GM12878 (cell line): ENCODE measurements around the gene SLC25A41. TPM values are rescaled to one million over a fixed set of nuclear protein-coding genes. Genes with fewer than 3 reads are reported as not detected.

Source experiments
- ATAC-seq: fragments of 200-7000 bp; cut with Tn5 transposase; 3 replicates; pipeline ENCODE4 v1.9.1; 2020; ENCODE audit warnings: mild to moderate bottlenecking, moderate library complexity
- BruUV-seq: library from RNA; stranded (reverse); fragments of 400-500 nt; replicated peaks from 2 replicates; lab custom pipeline; 2021; lab: Mats Ljungman, UMichigan
- CTCF ChIA-PET: fragments of 300-600 bp; sonication (Branson Sonifier 250); formaldehyde crosslinking; extraction: SDS; loops from one replicate; lab custom pipeline; 2021; ENCODE audit warnings: inconsistent platforms; lab: Yijun Ruan, JAX
- POLR2A ChIA-PET: fragments of 350-600 bp; formaldehyde crosslinking; extraction: SDS; loops from one replicate; lab custom pipeline; 2021; ENCODE audit warnings: inconsistent platforms; lab: Charles Lee
- RAD21 ChIA-PET: fragments of 300-600 bp; sonication (Branson Sonifier 250); formaldehyde crosslinking; loops from one replicate; lab custom pipeline; 2023; ENCODE audit warnings: antibody characterized with exemption; ENCODE audit not compliant: unreplicated experiment; lab: Charles Lee
- SMC1A ChIA-PET: fragments of 300-600 bp; sonication (Branson Sonifier 250); formaldehyde crosslinking; loops from one replicate; lab custom pipeline; 2023; ENCODE audit not compliant: unreplicated experiment, uncharacterized antibody; lab: Charles Lee
- DNase-seq: peaks from one replicate; pipeline ENCODE4 v3.0.0-alpha.2; 2011; ENCODE audit warnings: low read depth, low spot score
- FAIRE-seq: peaks from 3 replicates; lab custom pipeline; 2011; peaks lifted over from hg19 to GRCh38; lab: Jason Lieb, UNC
- H2AFZ ChIP-seq: 2 replicates; pipeline ENCODE4 v1.6.0; 2011; ENCODE audit warnings: low read depth, low read length, control low read depth; ENCODE audit not compliant: control insufficient read depth
- H3K27ac ChIP-seq: 2 replicates; pipeline ENCODE4 v1.5.1; 2011; ENCODE audit warnings: control low read depth; ENCODE audit not compliant: control insufficient read depth, insufficient read depth
- H3K27me3 ChIP-seq, 2 experiments: replicated peaks in 1 of 2; 2 replicates each; pipeline versions ENCODE4 v1.6.0 to v1.6.1; 2011; ENCODE audit warnings: low read length in 1 of 2; ENCODE audit not compliant: control insufficient read depth in 2 of 2, insufficient read depth in 2 of 2
- H3K36me3 ChIP-seq, 2 experiments: 2 replicates each; pipeline ENCODE4 v1.5.1; 2011; ENCODE audit warnings: low read length in 1 of 2; ENCODE audit not compliant: control insufficient read depth in 2 of 2, insufficient read depth in 2 of 2
- H3K4me1 ChIP-seq: 2 replicates; pipeline ENCODE4 v1.6.1; 2011; ENCODE audit warnings: mild to moderate bottlenecking, low read length, moderate library complexity, mixed read lengths; ENCODE audit not compliant: control insufficient read depth, insufficient read depth
- H3K4me2 ChIP-seq: 2 replicates; pipeline ENCODE4 v1.6.0; 2011; ENCODE audit warnings: control low read depth; ENCODE audit not compliant: control insufficient read depth, insufficient read depth
- H3K4me3 ChIP-seq: fragments of 200-600 bp; sonication (generic); 2 replicates; pipeline ENCODE4 v1.5.1; 2016
- H3K79me2 ChIP-seq: 2 replicates; pipeline ENCODE4 v1.6.0; 2011; ENCODE audit warnings: low read length; ENCODE audit not compliant: control insufficient read depth, insufficient read depth
- H3K9ac ChIP-seq: 2 replicates; pipeline ENCODE4 v1.8.0; 2011; ENCODE audit warnings: low read length, control low read depth, mixed read lengths; ENCODE audit not compliant: control insufficient read depth, insufficient read depth
- H3K9me3 ChIP-seq: replicated peaks from 3 replicates; pipeline ENCODE4 v1.5.1; 2011; ENCODE audit warnings: mild to moderate bottlenecking, low read length; ENCODE audit not compliant: control insufficient read depth, insufficient read depth
- H4K20me1 ChIP-seq: 2 replicates; pipeline ENCODE4 v1.6.0; 2011; ENCODE audit not compliant: control insufficient read depth, insufficient read depth
- HDAC6 ChIP-seq: fragments of 200-600 bp; sonication (generic); IDR thresholded peaks from one replicate; pipeline ENCODE4 v1.8.0; 2017; ENCODE audit warnings: antibody characterized with exemption; ENCODE audit not compliant: unreplicated experiment
- MEF2A ChIP-seq: IDR thresholded peaks from 2 replicates; pipeline ENCODE4 v1.6.1; 2011; ENCODE audit warnings: low read depth, mild to moderate bottlenecking, low read length, moderate library complexity; ENCODE audit not compliant: insufficient read depth
- PAX5 ChIP-seq: IDR thresholded peaks from 2 replicates; pipeline ENCODE4 v1.6.1; 2011; ENCODE audit warnings: low read depth, low read length, borderline replicate concordance
- PML ChIP-seq: IDR thresholded peaks from 2 replicates; pipeline ENCODE4 v1.6.1; 2012; ENCODE audit warnings: low read length, inconsistent platforms
- RUNX3 ChIP-seq: IDR thresholded peaks from 2 replicates; pipeline ENCODE4 v1.6.1; 2012; ENCODE audit warnings: low read length, inconsistent platforms
- SMC3 ChIP-seq: IDR thresholded peaks from 2 replicates; pipeline ENCODE4 v1.6.1; 2011; ENCODE audit warnings: low read length, improper control_type of control experiment, borderline replicate concordance
- STAT1 ChIP-seq: fragments of 450-650 bp; conservative IDR thresholded peaks from 2 replicates; pipeline ENCODE4 v1.6.1; 2014; ENCODE audit warnings: antibody characterized with exemption, mild to moderate bottlenecking
- WGBS: methylation state at CpG from one replicate; pipeline ENCODE4 v1.1.6; 2016; ENCODE audit warnings: low lambda C conversion rate; ENCODE audit not compliant: insufficient replicate concordance, insufficient coverage; ENCODE audit errors: missing lambda C conversion rate; 5-methylcytosine and 5-hydroxymethylcytosine counted together
- in situ Hi-C: fragments of 300-500 bp; cut with MboI; formaldehyde crosslinking; loops from 9 replicates; pipeline ENCODE4 v1.14.3; 2018; ENCODE audit warnings: mixed read lengths
- intact Hi-C: fragments of 100-400 bp; cut with micrococcal nuclease; formaldehyde crosslinking; loops from one replicate; pipeline ENCODE4 v1.14.2; 2022; ENCODE audit not compliant: unreplicated experiment
- polyA plus RNA-seq, 11 experiments: library from polyadenylated mRNA; depleted of rRNA in 4 of 11; unstranded in 6 of 11; stranded (reverse) in 5 of 11; fragments of >200 nt; fragmentation: Nextera tagmentation in 4 of 11; fragmentation: Illumina TruSeq in 1 of 11; extraction: Ambion mirVana in 4 of 11; extraction: Trizol in 1 of 11; gene quantifications; 1 replicate in 1 of 11; 2 replicates in 10 of 11; pipeline versions ENCODE4 v1.2.1 to v1.2.3, GENCODE V29; 2011 to 2016; ENCODE audit warnings: inconsistent platforms in 2 of 11, missing spikeins in 2 of 11, low read depth in 1 of 11
- total RNA-seq, 4 experiments: library from RNA; depleted of rRNA in 3 of 4; stranded (reverse); fragments of >200 nt in 3 of 4; fragmentation: Illumina TruSeq in 1 of 4; extraction: Trizol in 1 of 4; gene quantifications; 2 replicates each; pipeline versions ENCODE4 v1.2.1 to v1.2.3, GENCODE V29; 2013 to 2021
- TF ChIP-seq, protein P1 (sequence below): fragments of 450-650 bp; IDR thresholded peaks from 2 replicates; pipeline ENCODE4 v1.6.1; 2017; ENCODE audit warnings: mild to moderate bottlenecking
- TF ChIP-seq, protein P2 (sequence below): fragments of 450-650 bp; formaldehyde crosslinking; IDR thresholded peaks from 2 replicates; pipeline ENCODE4 v1.4.0; 2020; ENCODE audit warnings: mild to moderate bottlenecking, moderate library complexity
- TF ChIP-seq, protein P3 (sequence below): IDR thresholded peaks from 2 replicates; pipeline ENCODE4 v1.6.1; 2012; ENCODE audit warnings: improper control_type of control experiment, low read depth, low read length; ENCODE audit not compliant: insufficient replicate concordance
- TF ChIP-seq, protein P4 (sequence below): fragments of 450-650 bp; IDR thresholded peaks from 2 replicates; pipeline ENCODE4 v1.6.1; 2016; ENCODE audit warnings: mild to moderate bottlenecking

SLC25A41 gene
- total and polyA plus RNA-seq, 10 of the 15 experiments (the other 5 are each of a cell fraction or from before 2014, with no cell fraction given), result 0.23 to 1.2 (median 0.43) TPM; not detected in 2

DNA sequence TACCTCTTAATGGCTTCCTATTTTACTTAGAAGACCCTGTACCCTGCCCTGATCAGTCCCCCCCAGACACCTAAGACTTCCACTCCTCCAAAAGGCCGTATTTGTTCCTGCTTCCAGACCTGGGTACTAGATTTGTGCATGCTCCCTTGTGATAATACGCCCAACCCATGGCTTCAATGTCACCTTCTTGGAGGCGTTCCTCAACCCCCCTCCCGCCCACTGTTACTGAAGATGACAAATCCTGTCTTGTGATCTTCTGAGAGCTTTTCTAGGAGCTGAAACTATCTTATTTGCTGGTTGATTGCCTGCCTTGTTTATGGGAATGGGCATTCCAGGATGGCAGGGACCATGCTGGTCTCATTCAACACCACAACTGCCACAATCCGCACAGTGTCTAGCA is 16.6 kb upstream of the SLC25A41 start:
- POLR2A ChIA-PET, result interaction anchor here (1.5 kb wide), 1 partner anchor 31 kb away, joined by 4 read pairs; the partner anchor contains the start of gene DENND1C
- BruUV-seq, result no TSS peak

More for the DNA sequence above, 16.6 kb upstream of the SLC25A41 start:
- no peak overlapping the region for H2AFZ ChIP-seq
- H4K20me1 ChIP-seq, result no peaks in the 10 kb centered on the region
- FAIRE-seq, result no peak
- RAD21 ChIA-PET, result no interaction called here
- no peak for ATAC-seq
- 100% methylated on average over 5 of the region's 5 CpGs for WGBS
- peaks cover 7 to 20% of the 10 kb centered on the region in 2 experiments for H3K36me3 ChIP-seq
- no peak overlapping the region for H3K9ac ChIP-seq
- TF ChIP-seq MEF2A, result no peak
- TF ChIP-seq, protein P1, sequence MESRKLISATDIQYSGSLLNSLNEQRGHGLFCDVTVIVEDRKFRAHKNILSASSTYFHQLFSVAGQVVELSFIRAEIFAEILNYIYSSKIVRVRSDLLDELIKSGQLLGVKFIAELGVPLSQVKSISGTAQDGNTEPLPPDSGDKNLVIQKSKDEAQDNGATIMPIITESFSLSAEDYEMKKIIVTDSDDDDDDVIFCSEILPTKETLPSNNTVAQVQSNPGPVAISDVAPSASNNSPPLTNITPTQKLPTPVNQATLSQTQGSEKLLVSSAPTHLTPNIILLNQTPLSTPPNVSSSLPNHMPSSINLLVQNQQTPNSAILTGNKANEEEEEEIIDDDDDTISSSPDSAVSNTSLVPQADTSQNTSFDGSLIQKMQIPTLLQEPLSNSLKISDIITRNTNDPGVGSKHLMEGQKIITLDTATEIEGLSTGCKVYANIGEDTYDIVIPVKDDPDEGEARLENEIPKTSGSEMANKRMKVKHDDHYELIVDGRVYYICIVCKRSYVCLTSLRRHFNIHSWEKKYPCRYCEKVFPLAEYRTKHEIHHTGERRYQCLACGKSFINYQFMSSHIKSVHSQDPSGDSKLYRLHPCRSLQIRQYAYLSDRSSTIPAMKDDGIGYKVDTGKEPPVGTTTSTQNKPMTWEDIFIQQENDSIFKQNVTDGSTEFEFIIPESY, result no peak
- TF ChIP-seq, protein P2, sequence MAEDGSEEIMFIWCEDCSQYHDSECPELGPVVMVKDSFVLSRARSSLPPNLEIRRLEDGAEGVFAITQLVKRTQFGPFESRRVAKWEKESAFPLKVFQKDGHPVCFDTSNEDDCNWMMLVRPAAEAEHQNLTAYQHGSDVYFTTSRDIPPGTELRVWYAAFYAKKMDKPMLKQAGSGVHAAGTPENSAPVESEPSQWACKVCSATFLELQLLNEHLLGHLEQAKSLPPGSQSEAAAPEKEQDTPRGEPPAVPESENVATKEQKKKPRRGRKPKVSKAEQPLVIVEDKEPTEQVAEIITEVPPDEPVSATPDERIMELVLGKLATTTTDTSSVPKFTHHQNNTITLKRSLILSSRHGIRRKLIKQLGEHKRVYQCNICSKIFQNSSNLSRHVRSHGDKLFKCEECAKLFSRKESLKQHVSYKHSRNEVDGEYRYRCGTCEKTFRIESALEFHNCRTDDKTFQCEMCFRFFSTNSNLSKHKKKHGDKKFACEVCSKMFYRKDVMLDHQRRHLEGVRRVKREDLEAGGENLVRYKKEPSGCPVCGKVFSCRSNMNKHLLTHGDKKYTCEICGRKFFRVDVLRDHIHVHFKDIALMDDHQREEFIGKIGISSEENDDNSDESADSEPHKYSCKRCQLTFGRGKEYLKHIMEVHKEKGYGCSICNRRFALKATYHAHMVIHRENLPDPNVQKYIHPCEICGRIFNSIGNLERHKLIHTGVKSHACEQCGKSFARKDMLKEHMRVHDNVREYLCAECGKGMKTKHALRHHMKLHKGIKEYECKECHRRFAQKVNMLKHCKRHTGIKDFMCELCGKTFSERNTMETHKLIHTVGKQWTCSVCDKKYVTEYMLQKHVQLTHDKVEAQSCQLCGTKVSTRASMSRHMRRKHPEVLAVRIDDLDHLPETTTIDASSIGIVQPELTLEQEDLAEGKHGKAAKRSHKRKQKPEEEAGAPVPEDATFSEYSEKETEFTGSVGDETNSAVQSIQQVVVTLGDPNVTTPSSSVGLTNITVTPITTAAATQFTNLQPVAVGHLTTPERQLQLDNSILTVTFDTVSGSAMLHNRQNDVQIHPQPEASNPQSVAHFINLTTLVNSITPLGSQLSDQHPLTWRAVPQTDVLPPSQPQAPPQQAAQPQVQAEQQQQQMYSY (CRISPR knock-in tag), result no peak
- no peak for TF ChIP-seq STAT1
- TF ChIP-seq, protein P3, sequence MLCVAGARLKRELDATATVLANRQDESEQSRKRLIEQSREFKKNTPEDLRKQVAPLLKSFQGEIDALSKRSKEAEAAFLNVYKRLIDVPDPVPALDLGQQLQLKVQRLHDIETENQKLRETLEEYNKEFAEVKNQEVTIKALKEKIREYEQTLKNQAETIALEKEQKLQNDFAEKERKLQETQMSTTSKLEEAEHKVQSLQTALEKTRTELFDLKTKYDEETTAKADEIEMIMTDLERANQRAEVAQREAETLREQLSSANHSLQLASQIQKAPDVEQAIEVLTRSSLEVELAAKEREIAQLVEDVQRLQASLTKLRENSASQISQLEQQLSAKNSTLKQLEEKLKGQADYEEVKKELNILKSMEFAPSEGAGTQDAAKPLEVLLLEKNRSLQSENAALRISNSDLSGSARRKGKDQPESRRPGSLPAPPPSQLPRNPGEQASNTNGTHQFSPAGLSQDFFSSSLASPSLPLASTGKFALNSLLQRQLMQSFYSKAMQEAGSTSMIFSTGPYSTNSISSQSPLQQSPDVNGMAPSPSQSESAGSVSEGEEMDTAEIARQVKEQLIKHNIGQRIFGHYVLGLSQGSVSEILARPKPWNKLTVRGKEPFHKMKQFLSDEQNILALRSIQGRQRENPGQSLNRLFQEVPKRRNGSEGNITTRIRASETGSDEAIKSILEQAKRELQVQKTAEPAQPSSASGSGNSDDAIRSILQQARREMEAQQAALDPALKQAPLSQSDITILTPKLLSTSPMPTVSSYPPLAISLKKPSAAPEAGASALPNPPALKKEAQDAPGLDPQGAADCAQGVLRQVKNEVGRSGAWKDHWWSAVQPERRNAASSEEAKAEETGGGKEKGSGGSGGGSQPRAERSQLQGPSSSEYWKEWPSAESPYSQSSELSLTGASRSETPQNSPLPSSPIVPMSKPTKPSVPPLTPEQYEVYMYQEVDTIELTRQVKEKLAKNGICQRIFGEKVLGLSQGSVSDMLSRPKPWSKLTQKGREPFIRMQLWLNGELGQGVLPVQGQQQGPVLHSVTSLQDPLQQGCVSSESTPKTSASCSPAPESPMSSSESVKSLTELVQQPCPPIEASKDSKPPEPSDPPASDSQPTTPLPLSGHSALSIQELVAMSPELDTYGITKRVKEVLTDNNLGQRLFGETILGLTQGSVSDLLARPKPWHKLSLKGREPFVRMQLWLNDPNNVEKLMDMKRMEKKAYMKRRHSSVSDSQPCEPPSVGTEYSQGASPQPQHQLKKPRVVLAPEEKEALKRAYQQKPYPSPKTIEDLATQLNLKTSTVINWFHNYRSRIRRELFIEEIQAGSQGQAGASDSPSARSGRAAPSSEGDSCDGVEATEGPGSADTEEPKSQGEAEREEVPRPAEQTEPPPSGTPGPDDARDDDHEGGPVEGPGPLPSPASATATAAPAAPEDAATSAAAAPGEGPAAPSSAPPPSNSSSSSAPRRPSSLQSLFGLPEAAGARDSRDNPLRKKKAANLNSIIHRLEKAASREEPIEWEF, result no peak
- no peak for TF ChIP-seq PML
- TF ChIP-seq HDAC6, result no peak
- TF ChIP-seq RUNX3, result no peak
- TF ChIP-seq, protein P4, sequence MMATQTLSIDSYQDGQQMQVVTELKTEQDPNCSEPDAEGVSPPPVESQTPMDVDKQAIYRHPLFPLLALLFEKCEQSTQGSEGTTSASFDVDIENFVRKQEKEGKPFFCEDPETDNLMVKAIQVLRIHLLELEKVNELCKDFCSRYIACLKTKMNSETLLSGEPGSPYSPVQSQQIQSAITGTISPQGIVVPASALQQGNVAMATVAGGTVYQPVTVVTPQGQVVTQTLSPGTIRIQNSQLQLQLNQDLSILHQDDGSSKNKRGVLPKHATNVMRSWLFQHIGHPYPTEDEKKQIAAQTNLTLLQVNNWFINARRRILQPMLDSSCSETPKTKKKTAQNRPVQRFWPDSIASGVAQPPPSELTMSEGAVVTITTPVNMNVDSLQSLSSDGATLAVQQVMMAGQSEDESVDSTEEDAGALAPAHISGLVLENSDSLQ, result no peak
- no peak for TF ChIP-seq PAX5
- no peak for TF ChIP-seq SMC3
- TF ChIP-seq, all 136 proteins: peak for 0
- no peak for DNase-seq
- Histone ChIP-seq H3K4me3 (no peak overlapping the region), H3K9me3 (peaks cover 14% of the 10 kb centered on the region; the same call in 2 of the 3 replicates), H3K27ac (no peak overlapping the region), H3K79me2 (no peaks in the 10 kb centered on the region), H3K4me2 (no peak overlapping the region), H3K4me1 (no peaks in the 10 kb centered on the region), H3K27me3 (no peaks in the 10 kb centered on the region)
- in situ Hi-C loops (no loop called here), intact Hi-C loops (no loop called here)
- SMC1A ChIA-PET, result no interaction called here
- CTCF ChIA-PET, result no interaction called here
